H1 (cell line): ENCODE results near the gene DCHS1. TPM values are rescaled to one million over a fixed set of nuclear protein-coding genes. Genes with fewer than 3 reads are reported as not detected.

Experiments
- CTCF ChIA-PET: fragments of 300-600 bp; sonication (Branson Sonifier 250); formaldehyde crosslinking; loops from one replicate; lab custom pipeline; 2021; ENCODE audit not compliant: partially characterized antibody; lab: Charles Lee
- POLR2A ChIA-PET: fragments of 300-600 bp; sonication (Branson Sonifier 250); formaldehyde crosslinking; loops from one replicate; lab custom pipeline; 2021; ENCODE audit warnings: inconsistent platforms; ENCODE audit not compliant: partially characterized antibody; lab: Charles Lee
- DNase-seq, 2 experiments: peaks; one replicate each; pipeline versions ENCODE4 v3.0.0 to v3.0.0-alpha.2; 2010 to 2022; ENCODE audit warnings: low spot score in 2 of 2, low read depth in 1 of 2, mixed read lengths in 1 of 2
- FAIRE-seq: peaks from 2 replicates; lab custom pipeline; 2011; peaks lifted over from hg19 to GRCh38; lab: Jason Lieb, UNC
- H2AFZ ChIP-seq: 2 replicates; pipeline ENCODE4 v1.8.1; 2012; ENCODE audit warnings: low read length, inconsistent platforms
- H2AK5ac ChIP-seq: 2 replicates; pipeline ENCODE4 v1.6.1; 2013; ENCODE audit warnings: low read depth, low read length
- H2BK120ac ChIP-seq: replicated peaks from 2 replicates; pipeline ENCODE3; 2013; ENCODE audit warnings: low read depth, low read length, inconsistent platforms
- H2BK12ac ChIP-seq: 2 replicates; pipeline ENCODE4 v1.6.1; 2013; ENCODE audit warnings: low read depth, low read length
- H2BK15ac ChIP-seq: 2 replicates; pipeline ENCODE4 v1.6.1; 2013; ENCODE audit warnings: low read length
- H2BK20ac ChIP-seq: 2 replicates; pipeline ENCODE4 v1.6.1; 2013; ENCODE audit warnings: low read length
- H2BK5ac ChIP-seq: 2 replicates; pipeline ENCODE4 v1.6.1; 2013; ENCODE audit warnings: low read depth, low read length
- H3K14ac ChIP-seq: 2 replicates; pipeline ENCODE4 v1.6.1; 2013; ENCODE audit warnings: inconsistent platforms; ENCODE audit not compliant: insufficient read length
- H3K18ac ChIP-seq: 2 replicates; pipeline ENCODE4 v1.6.1; 2013; ENCODE audit warnings: low read length; ENCODE audit errors: extremely low read depth
- H3K23ac ChIP-seq: 2 replicates; pipeline ENCODE4 v1.6.1; 2013; ENCODE audit warnings: inconsistent platforms; ENCODE audit not compliant: insufficient read length
- H3K23me2 ChIP-seq: 2 replicates; pipeline ENCODE4 v1.6.1; 2013; ENCODE audit warnings: low read depth, low read length
- H3K27ac ChIP-seq: 2 replicates; pipeline ENCODE4 v1.6.1; 2011; ENCODE audit warnings: low read depth, low read length, inconsistent platforms
- H3K27me3 ChIP-seq, 4 experiments: replicated peaks in 1 of 4; 1 replicate in 1 of 4; 2 replicates in 3 of 4; pipeline versions ENCODE4 v1.6.1 to v1.8.1; 2011 to 2013; ENCODE audit warnings: low read length in 3 of 4, mild to moderate bottlenecking in 3 of 4, inconsistent platforms in 2 of 4, mixed read lengths in 2 of 4, moderate library complexity in 1 of 4; ENCODE audit not compliant: control insufficient read depth in 3 of 4, insufficient read depth in 3 of 4; ENCODE audit errors: extremely low read depth in 1 of 4
- H3K36me3 ChIP-seq, 4 experiments: 2 replicates each; pipeline versions ENCODE4 v1.6.1 to v1.8.1; 2011 to 2013; ENCODE audit warnings: mild to moderate bottlenecking in 4 of 4, low read length in 3 of 4, moderate library complexity in 2 of 4, control low read depth in 1 of 4, inconsistent platforms in 1 of 4; ENCODE audit not compliant: insufficient read depth in 4 of 4, control insufficient read depth in 2 of 4
- H3K4ac ChIP-seq: replicated peaks from 2 replicates; pipeline ENCODE3; 2013; ENCODE audit warnings: low read length, low read depth, mixed read lengths, inconsistent platforms; ENCODE audit not compliant: insufficient read length
- H3K4me1 ChIP-seq, 4 experiments: replicated peaks in 1 of 4; 1 replicate in 1 of 4; 2 replicates in 3 of 4; pipeline versions ENCODE4 v1.6.1 to v1.8.1; 2011 to 2013; ENCODE audit warnings: low read length in 3 of 4, inconsistent platforms in 2 of 4, mixed read lengths in 1 of 4; ENCODE audit not compliant: insufficient read depth in 4 of 4, control insufficient read depth in 3 of 4
- H3K4me2 ChIP-seq, 2 experiments: 2 replicates each; pipeline versions ENCODE4 v1.6.1 to v1.8.1; 2011 to 2013; ENCODE audit warnings: low read depth in 2 of 2, low read length in 2 of 2, control low read depth in 1 of 2, inconsistent platforms in 1 of 2, mild to moderate bottlenecking in 1 of 2; ENCODE audit not compliant: insufficient read depth in 1 of 2
- H3K4me3 ChIP-seq, 4 experiments: fragments of 200-600, 300-600 bp in 1 of 4; sonication (generic), shearing (Covaris generic), sonication (Bioruptor Twin) in 1 of 4; 2 replicates each; pipeline versions ENCODE4 v1.5.1 to v1.8.1; 2011 to 2016; ENCODE audit warnings: low read length in 4 of 4, low read depth in 3 of 4, control low read depth in 2 of 4, inconsistent platforms in 2 of 4, mild to moderate bottlenecking in 2 of 4, mixed read lengths in 1 of 4, moderate library complexity in 1 of 4; ENCODE audit not compliant: insufficient read depth in 2 of 4; ENCODE audit errors: extremely low read depth in 1 of 4
- H3K56ac ChIP-seq: replicated peaks from 2 replicates; pipeline ENCODE3; 2013; ENCODE audit warnings: low read depth, mild to moderate bottlenecking, mixed read lengths, low read length, inconsistent platforms; ENCODE audit not compliant: insufficient read length
- H3K79me1 ChIP-seq: 2 replicates; pipeline ENCODE4 v1.6.1; 2013; ENCODE audit warnings: low read depth, low read length, control low read depth
- H3K79me2 ChIP-seq, 2 experiments: 2 replicates each; pipeline versions ENCODE4 v1.6.1 to v1.8.1; 2012 to 2013; ENCODE audit warnings: low read length in 2 of 2, mild to moderate bottlenecking in 2 of 2, inconsistent platforms in 1 of 2; ENCODE audit not compliant: insufficient read depth in 2 of 2, control insufficient read depth in 1 of 2
- H3K9ac ChIP-seq, 4 experiments: replicated peaks in 1 of 4; 1 replicate in 1 of 4; 2 replicates in 3 of 4; pipeline versions ENCODE4 v1.6.1 to v1.8.1; 2011 to 2013; ENCODE audit warnings: low read depth in 3 of 4, low read length in 3 of 4, control low read depth in 2 of 4, mild to moderate bottlenecking in 2 of 4, moderate library complexity in 2 of 4, inconsistent platforms in 1 of 4; ENCODE audit errors: extremely low read depth in 1 of 4
- H3K9me3 ChIP-seq, 2 experiments: 2 replicates each; pipeline versions ENCODE4 v1.6.1 to v1.8.1; 2012 to 2013; ENCODE audit warnings: mild to moderate bottlenecking in 2 of 2, moderate library complexity in 2 of 2, control low read depth in 1 of 2, inconsistent platforms in 1 of 2, low read depth in 1 of 2, low read length in 1 of 2, mixed read lengths in 1 of 2; ENCODE audit not compliant: insufficient read depth in 2 of 2
- H4K20me1 ChIP-seq, 2 experiments: replicated peaks in 1 of 2; 2 replicates each; pipeline versions ENCODE3 to v1.8.1; 2011 to 2013; ENCODE audit warnings: inconsistent platforms in 2 of 2, low read length in 2 of 2, mild to moderate bottlenecking in 1 of 2; ENCODE audit not compliant: insufficient read depth in 2 of 2, control insufficient read depth in 1 of 2
- H4K5ac ChIP-seq: 2 replicates; pipeline ENCODE4 v1.6.1; 2013; ENCODE audit warnings: low read length, low read depth, mixed read lengths, inconsistent platforms; ENCODE audit not compliant: insufficient read length
- H4K8ac ChIP-seq: 2 replicates; pipeline ENCODE4 v1.8.0; 2013; ENCODE audit warnings: mild to moderate bottlenecking, moderate library complexity, low read length, inconsistent platforms; ENCODE audit not compliant: insufficient read depth; ENCODE audit errors: extremely low read depth
- H4K91ac ChIP-seq: replicated peaks from 2 replicates; pipeline ENCODE3; 2013; ENCODE audit warnings: low read length, mixed read lengths, inconsistent platforms; ENCODE audit not compliant: insufficient read length
- BACH1 ChIP-seq: IDR thresholded peaks from 2 replicates; pipeline ENCODE4 v1.6.1; 2012; ENCODE audit warnings: low read length, improper control_type of control experiment
- BRCA1 ChIP-seq: IDR thresholded peaks from 2 replicates; pipeline ENCODE4 v1.6.1; 2012; ENCODE audit warnings: low read depth, low read length, improper control_type of control experiment
- CEBPB ChIP-seq: IDR thresholded peaks from 2 replicates; pipeline ENCODE4 v1.6.1; 2012; ENCODE audit warnings: low read depth, low read length
- CREB1 ChIP-seq: IDR thresholded peaks from 2 replicates; pipeline ENCODE4 v1.6.1; 2012; ENCODE audit warnings: inconsistent platforms
- CTBP2 ChIP-seq: IDR thresholded peaks from 2 replicates; pipeline ENCODE4 v1.7.0; 2011; ENCODE audit warnings: borderline replicate concordance, mild to moderate bottlenecking, moderate library complexity, mixed read lengths, low read length; ENCODE audit not compliant: insufficient read depth, insufficient read length
- EZH2 ChIP-seq: fragments of 200-600 bp; sonication (generic); IDR thresholded peaks from 2 replicates; pipeline ENCODE4 v1.7.1; 2012; ENCODE audit warnings: low read depth, mild to moderate bottlenecking, moderate library complexity, low read length, inconsistent platforms; ENCODE audit not compliant: severe bottlenecking
- KDM1A ChIP-seq: fragments of 200-600, 300-600 bp; sonication (generic); IDR thresholded peaks from 2 replicates; pipeline ENCODE4 v1.7.1; 2016; ENCODE audit warnings: mild to moderate bottlenecking, low read length, borderline replicate concordance
- MAFK ChIP-seq: IDR thresholded peaks from 2 replicates; pipeline ENCODE4 v1.6.1; 2012; ENCODE audit warnings: low read depth, mild to moderate bottlenecking, improper control_type of control experiment, low read length
- NRF1 ChIP-seq: IDR thresholded peaks from 2 replicates; pipeline ENCODE4 v1.6.1; 2011; ENCODE audit warnings: mild to moderate bottlenecking, low read depth, low read length, improper control_type of control experiment
- SP2 ChIP-seq: IDR thresholded peaks from 2 replicates; pipeline ENCODE4 v1.6.1; 2012; ENCODE audit warnings: mild to moderate bottlenecking, low read length, inconsistent platforms
- WGBS, 2 experiments: shearing (Covaris generic) in 1 of 2; methylation state at CpG; one replicate each; pipeline versions ENCODE4 v1.1.6 to v1.1.7; 2013 to 2015; ENCODE audit warnings: low lambda C conversion rate in 2 of 2, mixed read lengths in 2 of 2, inconsistent platforms in 1 of 2, low coverage in 1 of 2, missing lambda C conversion rate in 1 of 2; ENCODE audit not compliant: insufficient replicate concordance in 2 of 2, insufficient coverage in 1 of 2, insufficient read length in 1 of 2; ENCODE audit errors: extremely low coverage in 1 of 2, missing lambda C conversion rate in 1 of 2; 5-methylcytosine and 5-hydroxymethylcytosine counted together
- polyA plus RNA-seq, 7 experiments: library from polyadenylated mRNA; depleted of rRNA in 3 of 7; stranded (reverse) in 5 of 7; unstranded in 2 of 7; fragments of >200 nt in 5 of 7; fragments of 200-250 nt in 2 of 7; gene quantifications; 1 replicate in 5 of 7; 2 replicates in 1 of 7; 4 replicates in 1 of 7; pipeline versions ENCODE4 v1.2.1 to v1.2.3, GENCODE V29; 2011 to 2013; ENCODE audit warnings: missing spikeins in 2 of 7, mixed read lengths in 2 of 7
- total RNA-seq: library from RNA; stranded (reverse); fragmentation: NEBNext Ultra II Directional; extraction: Animal tissue kit (Norgen Biotek cat#: 25700); gene quantifications from 2 replicates; pipeline ENCODE4 v1.2.1, GENCODE V29; 2021
- TF ChIP-seq, protein P1 (sequence below): IDR thresholded peaks from 2 replicates; pipeline ENCODE4 v1.6.1; 2011; ENCODE audit warnings: low read length, improper control_type of control experiment

DCHS1 gene
- total and polyA plus RNA-seq, 2 of the 8 experiments (the other 6 are each of a cell fraction or from before 2014, with no cell fraction given), result 8.2 to 10.5 TPM

DNA sequence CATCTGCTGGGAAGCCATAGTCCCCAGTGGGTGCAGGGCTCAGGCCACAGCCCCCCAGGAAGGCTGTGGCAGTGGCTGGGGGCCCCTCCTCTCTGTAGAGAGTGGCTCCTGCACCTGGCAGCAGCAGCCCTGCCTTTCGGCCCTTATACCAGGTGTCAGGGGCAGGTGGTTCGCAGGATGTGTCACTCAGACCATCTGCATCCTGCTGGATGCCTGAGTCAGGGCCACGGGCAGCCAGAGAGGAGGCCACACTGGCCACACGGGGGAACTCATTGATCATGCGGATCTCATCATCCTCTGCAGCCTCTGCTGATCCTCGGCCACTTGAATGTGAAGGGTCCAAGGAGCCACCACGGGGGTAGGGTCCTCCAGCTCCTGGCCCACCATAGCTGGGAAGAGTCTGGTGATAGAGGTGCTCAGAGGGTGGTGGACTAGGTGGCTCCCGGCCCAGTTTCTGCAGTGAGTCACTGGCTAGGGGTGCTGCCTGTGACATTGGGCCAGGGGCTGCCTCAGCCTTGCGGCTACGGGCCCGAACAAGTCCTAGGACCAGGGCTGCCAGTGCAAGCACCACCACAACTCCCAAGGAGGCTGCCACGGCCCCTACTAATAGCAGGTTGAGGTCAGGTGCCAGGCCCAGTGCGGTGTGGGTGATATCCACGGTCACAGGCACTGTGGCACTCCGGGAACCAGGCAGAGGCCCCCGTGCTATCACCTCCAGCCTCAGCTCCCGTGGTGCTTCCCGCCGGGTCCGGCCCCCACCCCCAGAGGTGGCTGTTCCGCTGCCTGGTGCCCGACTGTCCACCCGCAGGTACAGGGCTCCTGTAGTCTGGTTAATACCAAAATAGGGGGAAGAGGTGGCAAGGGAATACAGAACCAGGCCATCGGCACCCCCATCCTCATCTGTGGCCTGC, 33.1 kb downstream of the DCHS1 start:
- Histone ChIP-seq H4K91ac (no peak overlapping the region), H2BK12ac (no peak overlapping the region), H3K9me3 (no peaks in the 10 kb centered on the region), H4K8ac (no peak overlapping the region), H3K4ac (no peak overlapping the region), H3K36me3 (peaks cover 0 to 3% (median 1%) of the 10 kb centered on the region in 4 experiments; a peak in 3 of 8 replicates), H4K5ac (no peak overlapping the region), H3K23me2 (peaks cover 6% of the 10 kb centered on the region), H3K4me1 (peaks cover 0 to 7% (median 4%) of the 10 kb centered on the region in 4 experiments; a peak in 3 of 7 replicates), H2BK120ac (no peak overlapping the region), H3K18ac (no peak overlapping the region), H2AFZ (no peak overlapping the region), H2BK20ac (no peak overlapping the region), H2BK5ac (no peak overlapping the region), H3K56ac (no peak overlapping the region), H3K4me2 (no peak overlapping the region), H3K79me1 (no peaks in the 10 kb centered on the region; the same call in none of the 2 replicates), H3K27me3 (no peaks in the 10 kb centered on the region), H3K14ac (no peak overlapping the region), H2BK15ac (no peak overlapping the region), H2AK5ac (no peak overlapping the region), H4K20me1 (peaks cover 0 to 2% of the 10 kb centered on the region in 2 experiments), H3K4me3 (no peak overlapping the region), H3K23ac (no peak overlapping the region), H3K9ac (no peak overlapping the region), H3K27ac (no peak overlapping the region), H3K79me2 (peaks cover 0 to 8% of the 10 kb centered on the region in 2 experiments; a peak in 1 of 4 replicates)
- POLR2A ChIA-PET, result interaction anchor here (0.8 to 2.2 kb wide), 8 partner anchors 8 to 61 kb away, joined by 3 to 24 read pairs (median 6); partner anchors contain the start of genes ILK, MRPL17, RRP8 and TAF10
- WGBS, 2 experiments, result 91% methylated on average over 21 of the region's 24 CpGs; no CpG with 5 or more reads in 1 of the 2 experiments
- FAIRE-seq (no peak), DNase-seq (no peak)
- CTCF ChIA-PET, result interaction anchor here (0.7 to 2.6 kb wide), 14 partner anchors 9 to 244 kb away, joined by 3 to 18 read pairs (median 4); partner anchors contain the start of gene TAF10
- TF ChIP-seq KDM1A (no peak), CEBPB (no peak), CREB1 (no peak), EZH2 (no peak), BACH1 (no peak), NRF1 (no peak), CTBP2 (no peak), MAFK (no peak), SP2 (no peak), BRCA1 (no peak)
- TF ChIP-seq, protein P1, sequence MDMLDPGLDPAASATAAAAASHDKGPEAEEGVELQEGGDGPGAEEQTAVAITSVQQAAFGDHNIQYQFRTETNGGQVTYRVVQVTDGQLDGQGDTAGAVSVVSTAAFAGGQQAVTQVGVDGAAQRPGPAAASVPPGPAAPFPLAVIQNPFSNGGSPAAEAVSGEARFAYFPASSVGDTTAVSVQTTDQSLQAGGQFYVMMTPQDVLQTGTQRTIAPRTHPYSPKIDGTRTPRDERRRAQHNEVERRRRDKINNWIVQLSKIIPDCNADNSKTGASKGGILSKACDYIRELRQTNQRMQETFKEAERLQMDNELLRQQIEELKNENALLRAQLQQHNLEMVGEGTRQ, result no peak
